OCI-LY7 (cell line): ENCODE measurements around the gene ACBD6. TPM values are rescaled to one million over a fixed set of nuclear protein-coding genes. Genes with fewer than 3 reads are reported as not detected.

Experiments used
- BruUV-seq: library from RNA; stranded (reverse); fragments of 400-500 nt; replicated peaks from 2 replicates; lab custom pipeline; 2021; lab: Mats Ljungman, UMichigan
- CTCF ChIA-PET: fragments of 300-600 bp; sonication (Branson Sonifier 250); formaldehyde crosslinking; loops from one replicate; lab custom pipeline; 2022; ENCODE audit warnings: antibody characterized with exemption; ENCODE audit not compliant: unreplicated experiment; lab: Charles Lee
- POLR2A ChIA-PET: fragments of 300-600 bp; sonication (Branson Sonifier 250); formaldehyde crosslinking; loops from one replicate; lab custom pipeline; 2022; ENCODE audit warnings: antibody characterized with exemption; lab: Charles Lee
- DNase-seq: peaks from one replicate; pipeline ENCODE4 v3.0.0-alpha.2; 2015; ENCODE audit warnings: low spot score
- H2AFZ ChIP-seq: fragments of 200-600 bp; sonication (generic), shearing (Covaris generic); 2 replicates; pipeline ENCODE4 v1.6.1; 2014; ENCODE audit warnings: mild to moderate bottlenecking, antibody characterized with exemption, low read length, moderate library complexity
- H3K27ac ChIP-seq: fragments of 200-600 bp; sonication (generic); 2 replicates; pipeline ENCODE4 v1.5.1; 2014; ENCODE audit warnings: mixed run types, low read depth, mild to moderate bottlenecking, moderate library complexity, low read length, inconsistent platforms; ENCODE audit not compliant: poor library complexity, severe bottlenecking
- H3K36me3 ChIP-seq: fragments of 200-600 bp; sonication (generic); 2 replicates; pipeline ENCODE4 v1.6.1; 2014; ENCODE audit warnings: mild to moderate bottlenecking, antibody characterized with exemption, low read length, moderate library complexity, mixed read lengths; ENCODE audit not compliant: insufficient read depth
- H3K4me1 ChIP-seq: fragments of 200-600 bp; sonication (generic); 2 replicates; pipeline ENCODE4 v1.5.1; 2014; ENCODE audit warnings: mild to moderate bottlenecking, low read length; ENCODE audit not compliant: insufficient read depth, poor library complexity, severe bottlenecking
- H3K4me2 ChIP-seq: fragments of 200-600 bp; sonication (generic); 2 replicates; pipeline ENCODE4 v1.6.1; 2014; ENCODE audit warnings: mild to moderate bottlenecking, low read length
- H3K4me3 ChIP-seq: fragments of 200-600 bp; sonication (generic); 2 replicates; pipeline ENCODE4 v1.5.1; 2014; ENCODE audit warnings: mild to moderate bottlenecking, low read depth, low read length; ENCODE audit not compliant: poor library complexity, severe bottlenecking
- H3K79me2 ChIP-seq: fragments of 200-600 bp; sonication (generic); 2 replicates; pipeline ENCODE4 v1.6.1; 2016; ENCODE audit warnings: low read depth, mild to moderate bottlenecking, low read length, moderate library complexity, mixed read lengths; ENCODE audit not compliant: insufficient read depth
- H3K9me2 ChIP-seq: fragments of 200-600 bp; sonication (generic); 2 replicates; pipeline ENCODE4 v1.6.1; 2016; ENCODE audit warnings: mild to moderate bottlenecking, low read length, mixed read lengths; ENCODE audit not compliant: insufficient read depth
- H3K9me3 ChIP-seq: fragments of 200-600 bp; sonication (generic); 2 replicates; pipeline ENCODE4 v1.6.1; 2014; ENCODE audit warnings: mild to moderate bottlenecking, mixed run types, low read length, mixed read lengths
- H4K20me1 ChIP-seq: fragments of 200-600 bp; sonication (generic); 2 replicates; pipeline ENCODE4 v1.6.1; 2014; ENCODE audit warnings: mild to moderate bottlenecking, antibody characterized with exemption, low read length, moderate library complexity, mixed read lengths; ENCODE audit not compliant: insufficient read depth
- CTCF ChIP-seq: fragments of 200-600 bp; sonication (generic); conservative IDR thresholded peaks from 2 replicates; pipeline ENCODE4 v1.5.1; 2014; ENCODE audit warnings: mild to moderate bottlenecking, antibody characterized with exemption, low read length, moderate library complexity, mixed read lengths
- EZH2phosphoT487 ChIP-seq: fragments of 200-600 bp; sonication (generic); IDR thresholded peaks from 2 replicates; pipeline ENCODE4 v1.6.1; 2018; ENCODE audit warnings: low read depth, borderline replicate concordance, mild to moderate bottlenecking, mixed run types, antibody characterized with exemption, low read length, moderate library complexity, mixed read lengths
- intact Hi-C: fragments of 100-400 bp; cut with micrococcal nuclease; formaldehyde crosslinking; loops from one replicate; pipeline ENCODE4 v1.10.0; 2022; ENCODE audit not compliant: unreplicated experiment
- total RNA-seq, 2 experiments: library from RNA; depleted of rRNA in 1 of 2; stranded (reverse); fragments of >200 nt in 1 of 2; shearing (Covaris generic) in 1 of 2; gene quantifications; 2 replicates each; pipeline ENCODE4 v1.2.3, GENCODE V29; 2014 to 2022

The ACBD6 gene
- total RNA-seq, 2 experiments from 2014 or later, result 61.2 to 78.4 TPM

DNA sequence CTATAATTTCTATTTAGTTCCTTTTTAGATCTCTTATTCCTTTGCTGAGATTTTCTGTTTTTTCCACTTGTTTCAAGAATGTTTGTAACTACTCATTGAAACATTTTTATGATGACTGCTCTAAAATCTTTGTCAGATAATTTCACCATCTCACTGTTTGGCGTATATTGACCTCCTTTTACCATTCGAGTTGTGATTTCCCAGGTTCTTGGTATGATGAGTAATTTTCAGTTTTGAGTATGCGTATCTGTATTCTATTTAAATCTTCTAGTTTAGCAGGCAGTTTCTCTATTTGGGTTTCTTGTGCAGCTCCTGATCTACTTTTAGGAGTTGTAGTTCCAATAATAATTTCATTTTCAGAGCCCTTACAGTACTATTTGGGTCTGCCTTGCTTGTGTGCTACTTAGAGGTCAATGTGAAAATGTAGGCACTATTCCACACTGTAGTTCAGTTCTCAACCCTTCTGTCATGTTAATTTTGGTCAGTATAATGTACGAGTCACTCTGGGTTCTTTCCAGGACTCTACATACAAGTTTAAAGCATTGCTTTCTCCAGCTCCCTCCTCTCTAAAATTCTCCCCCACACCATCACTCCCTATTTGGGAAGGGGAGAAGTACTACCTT lies 115.5 kb downstream of the ACBD6 start:
- H3K4me3 ChIP-seq, result no peak overlapping the region
- no peak overlapping the region for H2AFZ ChIP-seq
- no peak overlapping the region for H3K4me2 ChIP-seq
- peaks cover 10% of the 10 kb centered on the region for H3K36me3 ChIP-seq
- H3K9me2 ChIP-seq, result no peaks in the 10 kb centered on the region
- no peak overlapping the region for H3K27ac ChIP-seq
- no peak for TF ChIP-seq CTCF
- no peak for TF ChIP-seq EZH2phosphoT487
- peaks cover 18% of the 10 kb centered on the region for H3K9me3 ChIP-seq
- ChIA-PET POLR2A (interaction anchor here (1.1 kb wide), 1 partner anchor 113 kb away, joined by 3 read pairs; no protein-coding TSS in a partner anchor), CTCF (no interaction called here)
- no TSS peak for BruUV-seq
- H4K20me1 ChIP-seq, result no peaks in the 10 kb centered on the region
- DNase-seq, result no peak
- no peaks in the 10 kb centered on the region for H3K4me1 ChIP-seq
- intact Hi-C loops, result no loop called here
- peaks cover 3% of the 10 kb centered on the region; the same call in 1 of the 2 replicates for H3K79me2 ChIP-seq

GRCh38 chr1:180385144-180385543 lies 117.2 kb downstream of the ACBD6 start:
- intact Hi-C loops, result no loop called here
- H3K4me1 ChIP-seq, result no peaks in the 10 kb centered on the region
- H3K36me3 ChIP-seq, result peaks cover 4% of the 10 kb centered on the region
- no peak overlapping the region for H3K27ac ChIP-seq
- DNase-seq, result no peak
- no peak overlapping the region for H3K4me2 ChIP-seq
- CTCF ChIA-PET, result interaction anchor here (0.6 kb wide), 1 partner anchor 131 kb away, joined by 3 read pairs; no protein-coding TSS in a partner anchor
- no peak overlapping the region for H2AFZ ChIP-seq
- no peak overlapping the region for H3K4me3 ChIP-seq
- H4K20me1 ChIP-seq, result no peaks in the 10 kb centered on the region
- TF ChIP-seq EZH2phosphoT487, result no peak
- no peak for TF ChIP-seq CTCF
- no TSS peak for BruUV-seq
- no peaks in the 10 kb centered on the region for H3K9me2 ChIP-seq
- peaks cover 32% of the 10 kb centered on the region for H3K9me3 ChIP-seq
- POLR2A ChIA-PET, result no interaction called here
- no peaks in the 10 kb centered on the region; the same call in 1 of the 2 replicates for H3K79me2 ChIP-seq
